ENCODE measurements around the gene CTNNA2. TPM values are rescaled to one million over a fixed set of nuclear protein-coding genes. Genes with fewer than 3 reads are reported as not detected.

Gene CTNNA2
- total RNA-seq, 1 donor from 2014 or later = 3.5 TPM

DNA sequence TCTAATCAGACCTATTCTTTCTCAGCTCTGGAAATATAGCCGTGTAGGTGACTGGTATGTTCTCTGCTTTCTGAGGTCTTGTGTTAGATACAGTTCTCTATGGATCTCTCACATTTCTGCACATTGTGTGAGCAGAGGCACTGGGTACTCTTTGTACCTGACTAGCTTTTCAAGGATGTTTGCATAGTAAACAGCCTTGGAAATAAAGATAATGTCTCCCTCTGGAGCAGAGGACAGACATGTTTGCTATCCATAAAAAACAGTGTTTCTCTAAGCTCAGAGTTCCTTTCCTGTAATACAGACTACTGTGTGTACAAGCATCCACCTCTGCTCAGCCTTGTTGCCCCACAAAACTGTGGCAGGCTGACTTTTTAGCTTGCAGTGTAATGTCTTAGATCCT, 279.2 kb downstream of the CTNNA2 start:
- TF ChIP-seq, protein P1, sequence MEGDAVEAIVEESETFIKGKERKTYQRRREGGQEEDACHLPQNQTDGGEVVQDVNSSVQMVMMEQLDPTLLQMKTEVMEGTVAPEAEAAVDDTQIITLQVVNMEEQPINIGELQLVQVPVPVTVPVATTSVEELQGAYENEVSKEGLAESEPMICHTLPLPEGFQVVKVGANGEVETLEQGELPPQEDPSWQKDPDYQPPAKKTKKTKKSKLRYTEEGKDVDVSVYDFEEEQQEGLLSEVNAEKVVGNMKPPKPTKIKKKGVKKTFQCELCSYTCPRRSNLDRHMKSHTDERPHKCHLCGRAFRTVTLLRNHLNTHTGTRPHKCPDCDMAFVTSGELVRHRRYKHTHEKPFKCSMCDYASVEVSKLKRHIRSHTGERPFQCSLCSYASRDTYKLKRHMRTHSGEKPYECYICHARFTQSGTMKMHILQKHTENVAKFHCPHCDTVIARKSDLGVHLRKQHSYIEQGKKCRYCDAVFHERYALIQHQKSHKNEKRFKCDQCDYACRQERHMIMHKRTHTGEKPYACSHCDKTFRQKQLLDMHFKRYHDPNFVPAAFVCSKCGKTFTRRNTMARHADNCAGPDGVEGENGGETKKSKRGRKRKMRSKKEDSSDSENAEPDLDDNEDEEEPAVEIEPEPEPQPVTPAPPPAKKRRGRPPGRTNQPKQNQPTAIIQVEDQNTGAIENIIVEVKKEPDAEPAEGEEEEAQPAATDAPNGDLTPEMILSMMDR (IDR thresholded peaks at IDR 0.05; ENCODE audit: insufficient read depth, low read length, poor library complexity, severe bottlenecking) = no peak
- no peak for DNase-seq (ENCODE audit: low read depth)
- Histone ChIP-seq H3K36me3 (ENCODE audit: control insufficient read depth, insufficient read depth, low read length) (no peaks in the 10 kb centered on the region), H3K4me3 (ENCODE audit: low read depth, low read length) (no peak overlapping the region), H3K27me3 (ENCODE audit: control insufficient read depth, insufficient read depth, low read length) (no peaks in the 10 kb centered on the region)

DNA sequence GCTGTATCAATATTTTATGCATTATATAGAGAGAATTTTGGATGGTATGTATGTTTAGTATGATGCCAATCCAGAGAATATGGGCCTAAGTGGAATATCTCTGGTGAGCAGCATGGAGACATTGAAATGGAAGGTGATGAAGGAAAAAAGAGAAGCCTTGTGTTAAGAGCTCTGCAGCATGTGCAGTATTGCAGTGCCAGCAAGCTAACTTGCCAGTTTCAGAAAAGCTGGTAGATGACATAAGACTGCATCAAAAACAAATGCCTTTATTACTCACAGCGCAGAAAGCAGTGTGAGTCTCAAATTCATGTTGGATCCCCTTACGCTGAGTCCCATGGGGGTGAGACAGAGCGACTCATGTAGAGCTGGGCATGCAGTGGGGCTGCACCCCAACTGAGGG, 280.2 kb downstream of the CTNNA2 start:
- TF ChIP-seq, protein P1 (IDR thresholded peaks at IDR 0.05; ENCODE audit: insufficient read depth, low read length, poor library complexity, severe bottlenecking) = no peak
- no peak for DNase-seq (ENCODE audit: low read depth)
- no peak overlapping the region for H3K4me3 ChIP-seq (ENCODE audit: low read depth, low read length)
- H3K27me3 ChIP-seq (ENCODE audit: control insufficient read depth, insufficient read depth, low read length) = no peaks in the 10 kb centered on the region
- no peaks in the 10 kb centered on the region for H3K36me3 ChIP-seq (ENCODE audit: control insufficient read depth, insufficient read depth, low read length)

DNA sequence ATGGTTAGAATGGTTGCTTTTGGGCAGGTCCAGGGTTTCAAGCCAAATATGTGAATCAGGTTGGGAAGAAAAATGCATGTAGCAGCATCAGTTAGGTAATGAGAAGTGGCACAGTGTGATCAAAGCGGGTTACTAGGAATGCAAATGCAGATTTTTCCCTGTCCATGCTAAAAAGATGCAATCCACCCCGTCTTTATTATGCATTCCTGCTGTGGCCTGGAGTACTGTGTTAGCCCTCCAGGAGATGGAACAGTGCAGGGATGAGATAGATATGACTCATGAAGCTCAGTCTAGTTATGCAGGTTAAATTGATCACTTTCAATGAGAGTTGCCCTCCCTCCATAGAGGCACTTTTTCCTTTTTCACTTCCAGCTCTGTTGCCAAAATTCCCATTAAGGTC, 283.8 kb downstream of the CTNNA2 start:
- H3K4me3 ChIP-seq (ENCODE audit: low read depth, low read length) = no peak overlapping the region
- no peaks in the 10 kb centered on the region for H3K36me3 ChIP-seq (ENCODE audit: control insufficient read depth, insufficient read depth, low read length)
- DNase-seq (ENCODE audit: low read depth) = no peak
- H3K27me3 ChIP-seq (ENCODE audit: control insufficient read depth, insufficient read depth, low read length) = no peaks in the 10 kb centered on the region
- TF ChIP-seq, protein P1 (IDR thresholded peaks at IDR 0.05; ENCODE audit: insufficient read depth, low read length, poor library complexity, severe bottlenecking) = no peak

DNA sequence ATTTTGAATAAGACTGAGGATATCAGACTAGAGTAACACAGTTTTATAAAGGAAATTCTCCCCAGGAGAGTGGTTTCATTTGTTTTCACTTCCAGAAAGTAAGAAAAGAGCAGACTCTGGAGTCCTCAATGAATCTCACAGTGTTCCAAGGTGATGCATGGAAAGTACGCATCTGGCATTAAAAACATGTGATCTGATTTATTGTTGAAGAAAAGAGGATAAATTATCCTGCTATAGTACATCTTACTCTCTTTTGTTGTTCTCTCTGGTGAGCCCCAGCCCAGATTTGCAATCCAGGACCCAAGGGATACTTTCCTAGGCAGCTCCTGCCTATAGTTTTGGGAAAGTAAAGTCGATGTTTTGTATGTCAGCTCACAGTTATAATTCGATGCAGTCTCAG, 285.9 kb downstream of the CTNNA2 start:
- no peak overlapping the region for H3K4me3 ChIP-seq (ENCODE audit: low read depth, low read length)

DNA sequence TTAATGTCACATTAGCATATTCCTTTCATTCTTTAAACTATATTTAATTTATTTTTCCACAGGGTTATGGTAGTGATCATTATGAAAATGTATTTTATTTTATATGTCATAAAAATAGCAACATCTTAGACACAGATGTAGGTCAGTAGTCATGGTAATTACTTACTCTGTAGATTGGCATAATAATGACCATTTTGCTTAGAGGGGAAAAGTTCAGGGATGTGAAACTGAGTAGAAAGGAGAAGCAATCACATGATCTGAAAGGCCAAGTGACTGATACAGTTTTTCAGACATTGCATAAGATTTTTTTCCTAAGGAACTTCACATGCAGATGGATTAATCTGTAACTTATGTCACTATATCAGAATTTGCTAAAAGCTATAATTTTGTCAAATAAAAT, 286.9 kb downstream of the CTNNA2 start:
- no peaks in the 10 kb centered on the region for H3K36me3 ChIP-seq (ENCODE audit: control insufficient read depth, insufficient read depth, low read length)
- no peak for DNase-seq (ENCODE audit: low read depth)
- no peak overlapping the region for H3K4me3 ChIP-seq (ENCODE audit: low read depth, low read length)
- TF ChIP-seq, protein P1 (IDR thresholded peaks at IDR 0.05; ENCODE audit: insufficient read depth, low read length, poor library complexity, severe bottlenecking) = no peak
- no peaks in the 10 kb centered on the region for H3K27me3 ChIP-seq (ENCODE audit: control insufficient read depth, insufficient read depth, low read length)

More for the DNA sequence above, 285.9 kb downstream of the CTNNA2 start:
- Histone ChIP-seq H3K36me3 (ENCODE audit: control insufficient read depth, insufficient read depth, low read length) (no peaks in the 10 kb centered on the region), H3K27me3 (ENCODE audit: control insufficient read depth, insufficient read depth, low read length) (no peaks in the 10 kb centered on the region)
- DNase-seq (ENCODE audit: low read depth) = no peak
- TF ChIP-seq, protein P1 (IDR thresholded peaks at IDR 0.05; ENCODE audit: insufficient read depth, low read length, poor library complexity, severe bottlenecking) = no peak

DNA sequence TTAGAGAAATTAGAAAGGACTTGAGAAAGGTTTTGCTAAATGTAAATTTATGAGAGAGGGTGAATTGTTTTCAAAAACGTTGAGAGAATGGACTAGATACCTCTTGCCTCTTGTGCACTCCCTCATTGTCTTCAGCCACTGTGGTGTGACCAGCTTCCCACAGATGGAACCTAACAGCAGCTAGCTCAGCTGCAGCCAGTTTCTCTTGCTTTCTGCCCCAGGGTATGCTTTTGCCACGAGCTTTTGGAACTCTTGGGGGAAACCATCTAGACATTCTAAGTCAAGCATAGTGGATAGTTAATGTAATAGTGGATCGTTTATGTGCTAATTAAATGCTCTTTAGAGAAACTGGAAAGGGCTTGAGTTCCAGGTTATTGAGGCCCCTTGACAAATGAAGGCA, 288.2 kb downstream of the CTNNA2 start:
- no peaks in the 10 kb centered on the region for H3K36me3 ChIP-seq (ENCODE audit: control insufficient read depth, insufficient read depth, low read length)
- no peak for DNase-seq (ENCODE audit: low read depth)
- TF ChIP-seq, protein P1 (IDR thresholded peaks at IDR 0.05; ENCODE audit: insufficient read depth, low read length, poor library complexity, severe bottlenecking) = no peak
- no peaks in the 10 kb centered on the region for H3K27me3 ChIP-seq (ENCODE audit: control insufficient read depth, insufficient read depth, low read length)
- H3K4me3 ChIP-seq (ENCODE audit: low read depth, low read length) = no peak overlapping the region
